Measurements from ENCODE around the gene PPARD. TPM values are rescaled to one million over a fixed set of nuclear protein-coding genes. Genes with fewer than 3 reads are reported as not detected.

The PPARD gene
- total and polyA plus RNA-seq, 12 donors = 6.0 to 39.8 (median 21.6) TPM

- peaks cover 0 to 25% of the 10 kb centered on the region in 2 donors for H3K36me3 ChIP-seq (replicated peaks in 1 of 2)
- no peak overlapping the region for H3K27ac ChIP-seq
- no peaks in the 10 kb centered on the region for H3K9me3 ChIP-seq (replicated peaks in 1 of 3)
- no peak for TF ChIP-seq POLR2A (IDR thresholded peaks at IDR 0.05)
- TF ChIP-seq CTCF (IDR thresholded peaks at IDR 0.05) = no peak
- H3K27me3 ChIP-seq = no peaks in the 10 kb centered on the region
- intact Hi-C loops (cut with DNase I) = no loop called here
- peaks cover 11 to 44% of the 10 kb centered on the region in 2 donors for H3K4me1 ChIP-seq (replicated peaks in 1 of 2)
- DNase-seq = no peak
- no peak overlapping the region for H3K4me3 ChIP-seq
Observed at GRCh38 chr6:35473850-35474130, 131.4 kb downstream of the PPARD start.

- Histone ChIP-seq H3K4me3 (no peak overlapping the region), H3K27me3 (no peaks in the 10 kb centered on the region), H3K36me3 (replicated peaks in 1 of 2) (peaks cover 0 to 25% of the 10 kb centered on the region in 2 donors), H3K4me1 (replicated peaks in 1 of 2) (peaks cover 5 to 40% of the 10 kb centered on the region in 2 donors), H3K27ac (no peak overlapping the region), H3K9me3 (replicated peaks in 1 of 3) (no peaks in the 10 kb centered on the region)
- no peak for TF ChIP-seq POLR2A (IDR thresholded peaks at IDR 0.05)
- TF ChIP-seq CTCF (IDR thresholded peaks at IDR 0.05) = no peak
- DNase-seq = no peak
- WGBS, 4 donors = 90 to 91% (median 91%) methylated on average over 9 to 14 of the region's 14 CpGs
- intact Hi-C loops (cut with DNase I) = no loop called here
Observed at GRCh38 chr6:35474131-35474941, 132.0 kb downstream of the PPARD start.

GRCh38 chr6:35474942-35475570 is 132.7 kb downstream of the PPARD start:
- Histone ChIP-seq H3K4me3 (no peak overlapping the region), H3K27ac (no peak overlapping the region), H3K27me3 (no peaks in the 10 kb centered on the region), H3K36me3 (replicated peaks in 1 of 2) (peaks cover 0 to 21% of the 10 kb centered on the region in 2 donors), H3K4me1 (replicated peaks in 1 of 2) (peaks cover 0 to 32% of the 10 kb centered on the region in 2 donors), H3K9me3 (replicated peaks in 1 of 3) (no peaks in the 10 kb centered on the region)
- no peak for DNase-seq
- no peak for TF ChIP-seq CTCF (IDR thresholded peaks at IDR 0.05)
- no peak for TF ChIP-seq POLR2A (IDR thresholded peaks at IDR 0.05)
- WGBS, 4 donors = 94 to 99% (median 96%) methylated on average over 11 to 20 of the region's 20 CpGs
- intact Hi-C loops (cut with DNase I) = no loop called here

GRCh38 chr6:35475573-35475972 is 133.2 kb downstream of the PPARD start:
- TF ChIP-seq CTCF (IDR thresholded peaks at IDR 0.05) = no peak
- no peak for TF ChIP-seq POLR2A (IDR thresholded peaks at IDR 0.05)

More at GRCh38 chr6:35475573-35475972, 133.2 kb downstream of the PPARD start:
- peaks cover 0 to 17% of the 10 kb centered on the region in 2 donors for H3K36me3 ChIP-seq (replicated peaks in 1 of 2)
- intact Hi-C loops (cut with DNase I) = no loop called here
- H3K9me3 ChIP-seq (replicated peaks in 1 of 3) = no peaks in the 10 kb centered on the region
- H3K27ac ChIP-seq = no peak overlapping the region
- H3K4me1 ChIP-seq (replicated peaks in 1 of 2) = peaks cover 0 to 27% of the 10 kb centered on the region in 2 donors
- no peak for DNase-seq
- H3K4me3 ChIP-seq = no peak overlapping the region
- 80 to 91% (median 85%) methylated on average over 1 to 4 of the region's 4 CpGs for WGBS, 4 donors
- H3K27me3 ChIP-seq = no peaks in the 10 kb centered on the region

Data from adrenal gland (tissue), 12 donors.